GM21360 (cell line): ENCODE results near the gene BLOC1S4.

Source experiments
- ATAC-seq: cut with Tn5 transposase; IDR thresholded peaks from one replicate; pipeline ENCODE4 v1.9.1; 2021; ENCODE audit warnings: mild to moderate bottlenecking, moderate library complexity; ENCODE audit not compliant: unreplicated experiment

The BLOC1S4 gene

GRCh38 chr4:6761649-6762615 is 46.0 kb downstream of the BLOC1S4 start:
- ATAC-seq = no peak

DNA sequence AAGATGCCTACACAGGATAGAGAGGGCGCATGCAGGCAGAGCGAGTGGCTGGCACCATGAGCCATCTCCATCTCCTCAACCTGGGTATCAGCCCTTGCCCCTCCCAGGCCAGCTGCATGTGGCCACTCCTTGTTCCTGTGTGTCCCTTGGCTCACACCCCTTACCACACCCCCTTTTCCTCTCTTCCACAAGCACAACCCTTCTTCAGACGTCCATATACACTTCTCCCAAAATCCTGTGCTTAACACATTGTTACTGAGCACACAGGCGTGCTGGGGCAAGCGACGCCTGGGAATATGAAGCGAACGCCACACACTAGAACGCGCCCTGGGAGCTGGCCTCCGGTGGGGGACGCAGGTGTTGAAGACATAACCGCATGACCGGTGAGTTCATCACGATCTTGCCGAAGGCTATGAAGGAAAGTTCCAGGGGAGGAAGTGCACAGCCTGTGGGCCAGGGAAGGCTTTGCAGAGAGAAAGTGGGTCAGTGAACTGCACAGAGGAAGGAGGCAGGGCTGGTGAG is 47.4 kb downstream of the BLOC1S4 start:
- ATAC-seq = no peak

GRCh38 chr4:6764976-6765620 is 49.1 kb downstream of the BLOC1S4 start:
- no peak for ATAC-seq

- no peak for ATAC-seq
Measured at GRCh38 chr4:6765703-6766102, 49.7 kb downstream of the BLOC1S4 start.
